Chondrocyte (in vitro differentiated cells): ENCODE results near the gene DIABLO. TPM values are rescaled to one million over a fixed set of nuclear protein-coding genes. Genes with fewer than 3 reads are reported as not detected.

Source experiments
- DNase-seq: peaks from one replicate; pipeline ENCODE4 v3.0.0; 2021; ENCODE audit warnings: mixed read lengths, low spot score
- H3K27ac Mint-ChIP-seq: one replicate; pipeline ENCODE4 v1.8.0; 2021; ENCODE audit warnings: mild to moderate bottlenecking, moderate library complexity, mixed read lengths; ENCODE audit not compliant: unreplicated experiment
- H3K27me3 Mint-ChIP-seq: 2 replicates; pipeline ENCODE4 v1.8.0; 2021; ENCODE audit warnings: low read depth, mixed read lengths
- H3K36me3 Mint-ChIP-seq: 2 replicates; pipeline ENCODE4 v1.8.0; 2021; ENCODE audit warnings: low read depth, mixed read lengths
- H3K4me1 Mint-ChIP-seq: 2 replicates; pipeline ENCODE4 v1.8.0; 2021; ENCODE audit warnings: low read depth, mild to moderate bottlenecking, mixed read lengths
- H3K4me3 Mint-ChIP-seq: one replicate; pipeline ENCODE4 v1.8.0; 2021; ENCODE audit warnings: mild to moderate bottlenecking, moderate library complexity, mixed read lengths; ENCODE audit not compliant: unreplicated experiment
- H3K9me3 Mint-ChIP-seq: 2 replicates; pipeline ENCODE4 v1.8.0; 2021; ENCODE audit warnings: low read depth, mixed read lengths
- total RNA-seq: library from RNA; stranded (reverse); gene quantifications from 3 replicates; pipeline ENCODE4 v1.2.1, GENCODE V29; 2021
- TF ChIP-seq, protein P1 (sequence below): fragments of 200-600 bp; sonication (generic); IDR thresholded peaks from 2 replicates; pipeline ENCODE4 v1.5.0; 2021; ENCODE audit warnings: antibody characterized with exemption, mild to moderate bottlenecking, moderate library complexity

Gene DIABLO
- total RNA-seq, 1 donor from 2014 or later: 47.7 TPM

DNA sequence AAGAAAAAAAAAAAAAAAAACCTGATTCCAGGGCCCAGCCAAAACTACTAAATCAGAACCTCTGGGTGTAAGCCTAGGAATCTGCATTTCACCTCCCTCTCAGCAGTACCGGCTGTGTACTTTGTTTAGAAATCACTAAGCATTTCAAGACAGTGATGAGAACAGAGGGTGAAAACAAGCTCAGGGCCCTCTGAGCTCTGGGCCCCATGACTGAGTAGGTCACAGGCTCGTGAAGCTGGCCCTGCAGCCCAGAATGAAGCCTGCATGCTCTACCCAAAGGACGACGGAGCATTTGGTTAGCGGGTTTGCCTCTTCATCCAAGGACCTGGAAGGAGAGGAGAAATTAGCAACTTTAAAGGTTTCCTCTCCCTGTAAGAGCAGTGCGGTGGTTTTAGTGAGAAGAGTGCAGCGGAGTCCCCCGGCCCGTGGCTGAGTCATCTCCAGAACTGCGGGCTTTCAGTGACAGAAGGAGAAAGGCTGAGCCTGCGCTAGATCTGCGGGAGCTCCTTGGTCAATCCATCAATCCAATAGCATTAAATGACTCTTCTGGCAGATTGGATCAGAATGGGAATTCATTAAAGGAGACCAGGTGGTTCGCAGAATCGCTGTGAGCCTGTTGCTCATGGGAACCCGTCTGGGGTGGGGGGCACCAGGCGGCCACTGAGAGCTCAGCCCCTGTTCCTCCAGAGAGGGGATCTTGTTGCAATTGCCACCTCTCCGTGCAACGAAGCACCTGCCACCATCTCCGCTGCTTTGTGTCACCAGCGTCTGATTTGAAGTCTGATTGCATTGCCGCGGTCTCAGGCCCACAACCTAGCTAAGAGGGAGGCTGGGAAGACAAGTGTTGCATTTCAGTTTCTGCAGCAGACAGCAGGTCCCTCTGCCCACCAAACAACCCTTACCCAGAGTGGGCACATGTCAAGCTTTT lies 59.2 kb downstream of the DIABLO start:
- Mint-ChIP-seq H3K27ac (no peak overlapping the region), H3K36me3 (no peaks in the 10 kb centered on the region), H3K9me3 (no peaks in the 10 kb centered on the region), H3K27me3 (no peaks in the 10 kb centered on the region), H3K4me1 (no peaks in the 10 kb centered on the region), H3K4me3 (no peak overlapping the region)
- TF ChIP-seq, protein P1, sequence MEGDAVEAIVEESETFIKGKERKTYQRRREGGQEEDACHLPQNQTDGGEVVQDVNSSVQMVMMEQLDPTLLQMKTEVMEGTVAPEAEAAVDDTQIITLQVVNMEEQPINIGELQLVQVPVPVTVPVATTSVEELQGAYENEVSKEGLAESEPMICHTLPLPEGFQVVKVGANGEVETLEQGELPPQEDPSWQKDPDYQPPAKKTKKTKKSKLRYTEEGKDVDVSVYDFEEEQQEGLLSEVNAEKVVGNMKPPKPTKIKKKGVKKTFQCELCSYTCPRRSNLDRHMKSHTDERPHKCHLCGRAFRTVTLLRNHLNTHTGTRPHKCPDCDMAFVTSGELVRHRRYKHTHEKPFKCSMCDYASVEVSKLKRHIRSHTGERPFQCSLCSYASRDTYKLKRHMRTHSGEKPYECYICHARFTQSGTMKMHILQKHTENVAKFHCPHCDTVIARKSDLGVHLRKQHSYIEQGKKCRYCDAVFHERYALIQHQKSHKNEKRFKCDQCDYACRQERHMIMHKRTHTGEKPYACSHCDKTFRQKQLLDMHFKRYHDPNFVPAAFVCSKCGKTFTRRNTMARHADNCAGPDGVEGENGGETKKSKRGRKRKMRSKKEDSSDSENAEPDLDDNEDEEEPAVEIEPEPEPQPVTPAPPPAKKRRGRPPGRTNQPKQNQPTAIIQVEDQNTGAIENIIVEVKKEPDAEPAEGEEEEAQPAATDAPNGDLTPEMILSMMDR: no peak
- DNase-seq: no peak

DNA sequence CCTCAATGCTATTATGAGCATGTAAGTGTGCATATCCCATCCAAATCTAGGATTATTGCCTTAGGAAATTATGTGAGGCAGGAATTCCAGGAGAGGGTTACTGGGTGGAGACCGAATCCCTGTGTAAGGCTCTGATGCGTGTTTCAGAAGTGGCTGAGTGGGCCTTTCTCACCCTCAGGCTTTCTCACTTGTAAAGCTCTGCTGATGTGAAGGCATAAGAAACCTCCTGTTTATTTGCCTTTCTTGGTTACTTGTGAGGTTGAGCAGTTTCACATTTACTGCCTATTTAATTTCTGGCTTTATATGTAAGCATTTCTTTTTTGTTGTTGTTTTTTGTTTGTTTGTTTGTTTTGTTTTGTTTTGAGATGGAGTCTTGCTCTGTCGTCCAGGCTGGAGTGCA lies 62.9 kb downstream of the DIABLO start:
- no peak for DNase-seq
- Mint-ChIP-seq H3K4me3 (no peak overlapping the region), H3K27me3 (no peaks in the 10 kb centered on the region), H3K4me1 (no peaks in the 10 kb centered on the region), H3K27ac (no peak overlapping the region), H3K9me3 (no peaks in the 10 kb centered on the region), H3K36me3 (no peaks in the 10 kb centered on the region)
- TF ChIP-seq, protein P1: no peak

GRCh38 chr12:122161682-122162081 lies 64.2 kb downstream of the DIABLO start:
- Mint-ChIP-seq H3K27ac (no peak overlapping the region), H3K9me3 (no peaks in the 10 kb centered on the region), H3K36me3 (no peaks in the 10 kb centered on the region), H3K4me3 (no peak overlapping the region), H3K27me3 (no peaks in the 10 kb centered on the region), H3K4me1 (no peaks in the 10 kb centered on the region)
- no peak for DNase-seq
- TF ChIP-seq, protein P1: no peak

DNA sequence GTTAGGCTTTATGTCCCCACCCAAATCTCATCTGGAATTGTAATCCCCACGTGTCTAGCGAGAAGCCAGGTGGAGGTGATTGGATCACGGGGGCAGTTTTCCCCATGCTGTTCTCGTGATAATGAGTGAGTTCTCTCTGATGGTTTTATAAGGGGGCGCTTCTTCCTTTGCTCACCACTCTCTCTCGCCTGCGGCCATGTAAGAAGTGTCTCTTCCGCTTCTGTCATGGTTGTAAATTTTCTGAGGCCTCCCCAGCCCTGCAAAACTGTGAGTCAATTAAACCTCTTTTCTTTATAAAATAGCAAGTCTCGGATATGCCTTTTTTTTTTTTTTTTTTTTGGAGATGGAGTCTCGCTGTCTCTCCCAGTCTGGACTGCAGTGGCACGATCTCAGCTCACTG lies 65.1 kb downstream of the DIABLO start:
- Mint-ChIP-seq H3K27me3 (no peaks in the 10 kb centered on the region), H3K9me3 (no peaks in the 10 kb centered on the region), H3K36me3 (no peaks in the 10 kb centered on the region), H3K27ac (no peak overlapping the region), H3K4me3 (no peak overlapping the region), H3K4me1 (no peaks in the 10 kb centered on the region)
- DNase-seq: no peak
- TF ChIP-seq, protein P1: no peak

- H3K4me3 Mint-ChIP-seq: no peak overlapping the region
- no peaks in the 10 kb centered on the region for H3K4me1 Mint-ChIP-seq
- H3K27me3 Mint-ChIP-seq: no peaks in the 10 kb centered on the region
- no peak for DNase-seq
- no peak overlapping the region for H3K27ac Mint-ChIP-seq
- H3K36me3 Mint-ChIP-seq: no peaks in the 10 kb centered on the region
- no peaks in the 10 kb centered on the region for H3K9me3 Mint-ChIP-seq
- TF ChIP-seq, protein P1: no peak
Observed at GRCh38 chr12:122159882-122160281, 66.0 kb downstream of the DIABLO start.
